GM18907 (cell line): ENCODE results near the gene C10orf53.
"Not testable (repeated sequence)": the region's sequence is repeated elsewhere in the genome, so short reads cannot be mapped to it uniquely, and the experiment has no call there.

Experiments used
- ATAC-seq: cut with Tn5 transposase; IDR thresholded peaks from one replicate; pipeline ENCODE4 v1.9.1; 2021; ENCODE audit warnings: mild to moderate bottlenecking, moderate library complexity; ENCODE audit not compliant: unreplicated experiment

Gene C10orf53

GRCh38 chr10:49686651-49687050, 7.2 kb downstream of the C10orf53 start:
- ATAC-seq = no peak

GRCh38 chr10:49688261-49688846, 8.9 kb downstream of the C10orf53 start:
- no peak for ATAC-seq

- no peak for ATAC-seq
These were observed 9.5 kb downstream of the C10orf53 start for GRCh38 chr10:49688920-49689319.

- no peak for ATAC-seq
These were observed 10.5 kb downstream of the C10orf53 start for GRCh38 chr10:49689882-49690510.

GRCh38 chr10:49690698-49691356, 11.4 kb downstream of the C10orf53 start:
- ATAC-seq = no peak

GRCh38 chr10:49691588-49691987, 12.1 kb downstream of the C10orf53 start:
- ATAC-seq = no peak

GRCh38 chr10:49694466-49694865, 15.0 kb downstream of the C10orf53 start:
- no peak for ATAC-seq

GRCh38 chr10:49696311-49696710, 16.9 kb downstream of the C10orf53 start:
- ATAC-seq = no peak

GRCh38 chr10:49698679-49699078, 19.2 kb downstream of the C10orf53 start:
- no peak for ATAC-seq

GRCh38 chr10:49700211-49700610, 20.8 kb downstream of the C10orf53 start:
- ATAC-seq = no peak

- no peak for ATAC-seq
These were observed 21.5 kb downstream of the C10orf53 start for GRCh38 chr10:49700997-49701396.

- no peak for ATAC-seq
These were observed 28.1 kb downstream of the C10orf53 start for GRCh38 chr10:49707585-49707984.

GRCh38 chr10:49709934-49710333, 30.5 kb downstream of the C10orf53 start:
- ATAC-seq = no peak

- ATAC-seq = no peak
These were observed 31.5 kb downstream of the C10orf53 start for GRCh38 chr10:49710966-49711365.

GRCh38 chr10:49711481-49711880, 32.0 kb downstream of the C10orf53 start:
- ATAC-seq = no peak

- no peak for ATAC-seq
These were observed 33.8 kb downstream of the C10orf53 start for GRCh38 chr10:49713266-49713665.

- ATAC-seq = not testable (repeated sequence)
These were observed 35.7 kb downstream of the C10orf53 start for GRCh38 chr10:49715157-49715556.

GRCh38 chr10:49726593-49726992, 47.1 kb downstream of the C10orf53 start:
- ATAC-seq = no peak

GRCh38 chr10:49733866-49734265, 54.4 kb downstream of the C10orf53 start:
- no peak for ATAC-seq

- no peak for ATAC-seq
These were observed 55.2 kb downstream of the C10orf53 start for GRCh38 chr10:49734676-49735075.

- ATAC-seq = no peak
These were observed 55.7 kb downstream of the C10orf53 start for GRCh38 chr10:49735161-49735560.

- no peak for ATAC-seq
These were observed 56.6 kb downstream of the C10orf53 start for GRCh38 chr10:49735848-49736563.
